Measurements from ENCODE around the gene VAV3.

VAV3 gene

DNA sequence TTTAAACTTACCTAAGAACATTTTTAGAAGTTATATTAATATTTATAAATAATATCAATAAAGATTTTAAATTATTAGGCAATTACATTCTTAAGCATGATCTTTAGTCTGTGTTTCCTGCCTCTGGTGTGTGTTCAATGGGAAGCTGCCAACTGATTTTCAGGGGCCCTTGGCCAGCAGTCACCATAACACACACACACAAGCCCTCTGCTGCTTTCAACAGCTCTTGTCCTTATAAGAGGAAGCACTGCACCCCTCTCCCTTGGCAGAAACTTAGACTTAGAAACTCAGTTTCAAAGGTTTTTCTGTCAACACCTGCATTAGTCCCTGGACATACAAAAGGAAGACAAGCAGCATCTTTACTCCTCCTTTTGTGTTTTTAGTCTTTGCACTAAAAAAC lies 81.4 kb downstream of the VAV3 start:
- Histone ChIP-seq H3K23ac (ENCODE audit: low read depth, low read length, poor library complexity) (no peak overlapping the region), H3K79me1 (ENCODE audit: low read depth, low read length) (no peaks in the 10 kb centered on the region), H4K91ac (ENCODE audit: low read depth, low read length, poor library complexity) (no peak overlapping the region), H2AK5ac (ENCODE audit: low read depth, low read length) (no peak overlapping the region), H2BK5ac (ENCODE audit: low read length) (no peak overlapping the region), H3K4me2 (ENCODE audit: insufficient read depth, low read length, poor library complexity, severe bottlenecking) (no peak overlapping the region), H3K18ac (ENCODE audit: low read length) (no peak overlapping the region), H3K4me1 (ENCODE audit: control insufficient read depth in 2 of 2, insufficient read depth in 1 of 2, low read depth in 1 of 2, low read length in 2 of 2) (peaks cover 3 to 4% of the 10 kb centered on the region in 2 donors), H3K27ac (replicated peaks; ENCODE audit: low read length) (no peak overlapping the region), H3K4ac (ENCODE audit: low read length) (no peak overlapping the region), H3K9ac (ENCODE audit: low read depth, low read length, poor library complexity) (no peak overlapping the region), H2BK15ac (ENCODE audit: low read length) (no peak overlapping the region), H3K36me3 (replicated peaks in 1 of 2; ENCODE audit: control insufficient read depth in 2 of 2, insufficient read depth in 2 of 2, low read length in 2 of 2) (no peaks in the 10 kb centered on the region), H2BK12ac (ENCODE audit: low read length) (no peak overlapping the region), H2AFZ (ENCODE audit: low read length) (peak overlapping the region; percentile 25), H2BK120ac (ENCODE audit: low read depth, low read length) (no peak overlapping the region), H3K4me3 (ENCODE audit: low read length in 2 of 2) (no peak overlapping the region), H3K27me3 (ENCODE audit: control insufficient read depth in 3 of 3, insufficient read depth in 3 of 3, low read depth in 1 of 3, low read length in 3 of 3) (no peaks in the 10 kb centered on the region), H4K8ac (ENCODE audit: low read depth, low read length) (no peak overlapping the region), H3K9me3 (replicated peaks in 1 of 2; ENCODE audit: control insufficient read depth in 2 of 2, insufficient read depth in 1 of 2, low read depth in 1 of 2, low read length in 2 of 2) (no peaks in the 10 kb centered on the region), H3K14ac (ENCODE audit: low read length) (no peak overlapping the region)
- DNase-seq (ENCODE audit: low spot score), result no peak

DNA sequence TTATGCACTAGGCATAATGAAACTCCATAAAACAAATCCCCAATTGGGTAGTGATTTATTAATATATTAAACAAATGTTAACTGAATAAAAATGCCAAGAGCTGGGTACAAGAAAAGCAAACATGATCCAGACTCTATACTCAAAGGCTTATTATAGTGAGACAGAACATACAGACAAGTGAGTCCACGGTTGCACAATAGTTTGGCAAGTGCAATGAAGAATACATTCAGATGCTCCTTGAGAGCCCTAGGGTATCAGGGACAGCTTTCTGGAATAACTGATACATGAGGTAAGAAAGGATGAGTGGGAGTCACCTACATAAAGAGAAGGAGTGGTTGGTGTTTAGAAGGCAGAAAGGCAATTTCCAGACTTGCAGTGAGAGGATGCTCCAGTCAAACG lies 85.1 kb downstream of the VAV3 start:
- no CpG with 5 or more reads among the region's 2 CpGs for WGBS, 2 donors (ENCODE audit: extremely low coverage in 2 of 2, insufficient read length in 2 of 2, insufficient replicate concordance in 1 of 2)
- Histone ChIP-seq H3K36me3 (replicated peaks in 1 of 2; ENCODE audit: control insufficient read depth in 2 of 2, insufficient read depth in 2 of 2, low read length in 2 of 2) (no peaks in the 10 kb centered on the region), H2BK5ac (ENCODE audit: low read length) (no peak overlapping the region), H3K9me3 (replicated peaks in 1 of 2; ENCODE audit: control insufficient read depth in 2 of 2, insufficient read depth in 1 of 2, low read depth in 1 of 2, low read length in 2 of 2) (peaks cover 0 to 2% of the 10 kb centered on the region in 2 donors), H3K4me3 (ENCODE audit: low read length in 2 of 2) (no peak overlapping the region), H3K79me1 (ENCODE audit: low read depth, low read length) (no peaks in the 10 kb centered on the region), H2AFZ (ENCODE audit: low read length) (no peak overlapping the region), H2BK15ac (ENCODE audit: low read length) (no peak overlapping the region), H3K27me3 (ENCODE audit: control insufficient read depth in 3 of 3, insufficient read depth in 3 of 3, low read depth in 1 of 3, low read length in 3 of 3) (no peaks in the 10 kb centered on the region), H2AK5ac (ENCODE audit: low read depth, low read length) (no peak overlapping the region), H3K4me2 (ENCODE audit: insufficient read depth, low read length, poor library complexity, severe bottlenecking) (no peak overlapping the region), H3K4me1 (ENCODE audit: control insufficient read depth in 2 of 2, insufficient read depth in 1 of 2, low read depth in 1 of 2, low read length in 2 of 2) (peaks cover 4 to 5% of the 10 kb centered on the region in 2 donors), H3K23ac (ENCODE audit: low read depth, low read length, poor library complexity) (no peak overlapping the region), H4K8ac (ENCODE audit: low read depth, low read length) (no peak overlapping the region), H2BK120ac (ENCODE audit: low read depth, low read length) (no peak overlapping the region), H3K4ac (ENCODE audit: low read length) (no peak overlapping the region), H4K91ac (ENCODE audit: low read depth, low read length, poor library complexity) (no peak overlapping the region), H3K9ac (ENCODE audit: low read depth, low read length, poor library complexity) (no peak overlapping the region), H3K27ac (replicated peaks; ENCODE audit: low read length) (no peak overlapping the region), H3K14ac (ENCODE audit: low read length) (no peak overlapping the region), H2BK12ac (ENCODE audit: low read length) (no peak overlapping the region), H3K18ac (ENCODE audit: low read length) (no peak overlapping the region)
- no peak for DNase-seq (ENCODE audit: low spot score)

DNA sequence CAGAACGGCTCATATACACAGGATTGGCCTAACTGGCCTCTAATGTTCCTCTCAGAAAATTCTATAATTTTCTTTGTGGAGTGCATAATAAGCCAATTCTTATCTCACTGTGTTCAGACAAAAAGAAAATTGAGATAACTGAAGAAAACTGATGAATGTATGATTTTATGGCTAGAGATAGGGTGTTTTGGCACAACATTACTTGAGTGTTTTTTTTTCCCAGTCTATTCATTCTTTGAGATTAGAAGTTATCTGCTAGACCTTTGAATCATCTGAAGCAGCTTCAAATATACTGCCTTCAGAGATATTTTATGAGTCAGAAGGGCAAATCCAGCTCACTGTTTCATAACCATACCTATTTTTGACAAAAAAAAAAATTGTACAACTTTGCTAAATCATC lies 85.6 kb downstream of the VAV3 start:
- no peak overlapping the region for H3K4me2 ChIP-seq (ENCODE audit: insufficient read depth, low read length, poor library complexity, severe bottlenecking)
- no peaks in the 10 kb centered on the region for H3K36me3 ChIP-seq (replicated peaks in 1 of 2; ENCODE audit: control insufficient read depth in 2 of 2, insufficient read depth in 2 of 2, low read length in 2 of 2)
- no peak for DNase-seq (ENCODE audit: low spot score)
- H4K8ac ChIP-seq (ENCODE audit: low read depth, low read length), result no peak overlapping the region
- no peak overlapping the region for H2AFZ ChIP-seq (ENCODE audit: low read length)
- H2BK120ac ChIP-seq (ENCODE audit: low read depth, low read length), result no peak overlapping the region
- H2BK5ac ChIP-seq (ENCODE audit: low read length), result no peak overlapping the region
- no peak overlapping the region for H4K91ac ChIP-seq (ENCODE audit: low read depth, low read length, poor library complexity)
- no peak overlapping the region for H3K4me3 ChIP-seq (ENCODE audit: low read length in 2 of 2)
- H3K18ac ChIP-seq (ENCODE audit: low read length), result no peak overlapping the region
- H3K79me1 ChIP-seq (ENCODE audit: low read depth, low read length), result no peaks in the 10 kb centered on the region
- no peak overlapping the region for H3K14ac ChIP-seq (ENCODE audit: low read length)
- peaks cover 4 to 5% of the 10 kb centered on the region in 2 donors for H3K4me1 ChIP-seq (ENCODE audit: control insufficient read depth in 2 of 2, insufficient read depth in 1 of 2, low read depth in 1 of 2, low read length in 2 of 2)
- no peak overlapping the region for H3K4ac ChIP-seq (ENCODE audit: low read length)
- H2BK15ac ChIP-seq (ENCODE audit: low read length), result no peak overlapping the region
- no peak overlapping the region for H2BK12ac ChIP-seq (ENCODE audit: low read length)
- H2AK5ac ChIP-seq (ENCODE audit: low read depth, low read length), result no peak overlapping the region
- H3K23ac ChIP-seq (ENCODE audit: low read depth, low read length, poor library complexity), result no peak overlapping the region
- H3K9ac ChIP-seq (ENCODE audit: low read depth, low read length, poor library complexity), result no peak overlapping the region
- WGBS, 2 donors (ENCODE audit: extremely low coverage in 2 of 2, insufficient read length in 2 of 2, insufficient replicate concordance in 1 of 2), result no CpG with 5 or more reads among the region's 1 CpG
- no peak overlapping the region for H3K27ac ChIP-seq (replicated peaks; ENCODE audit: low read length)
- peaks cover 0 to 2% of the 10 kb centered on the region in 2 donors for H3K9me3 ChIP-seq (replicated peaks in 1 of 2; ENCODE audit: control insufficient read depth in 2 of 2, insufficient read depth in 1 of 2, low read depth in 1 of 2, low read length in 2 of 2)
- H3K27me3 ChIP-seq (ENCODE audit: control insufficient read depth in 3 of 3, insufficient read depth in 3 of 3, low read depth in 1 of 3, low read length in 3 of 3), result no peaks in the 10 kb centered on the region

DNA sequence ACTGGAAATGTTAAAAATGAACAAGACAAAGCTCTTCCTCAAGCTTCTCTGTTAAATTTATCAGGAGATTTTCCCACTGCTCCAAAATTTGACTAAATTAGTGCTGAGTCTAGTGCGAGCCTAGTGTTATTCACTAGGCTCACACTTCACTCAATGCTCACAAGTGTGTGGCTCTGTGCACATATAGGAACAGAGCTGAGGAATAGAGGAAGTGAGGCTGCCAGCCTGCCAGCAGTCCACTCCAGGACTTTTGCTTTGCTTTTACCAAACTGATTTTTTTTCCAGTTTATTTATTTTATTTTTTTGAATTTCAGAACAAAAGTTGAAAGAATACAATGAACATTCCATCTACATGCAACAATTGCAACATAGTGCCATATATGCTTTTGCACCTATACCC lies 87.2 kb downstream of the VAV3 start:
- no peak overlapping the region for H4K8ac ChIP-seq (ENCODE audit: low read depth, low read length)
- H2BK12ac ChIP-seq (ENCODE audit: low read length), result no peak overlapping the region
- H4K91ac ChIP-seq (ENCODE audit: low read depth, low read length, poor library complexity), result no peak overlapping the region
- H2BK15ac ChIP-seq (ENCODE audit: low read length), result no peak overlapping the region
- H3K9ac ChIP-seq (ENCODE audit: low read depth, low read length, poor library complexity), result no peak overlapping the region
- WGBS, 2 donors (ENCODE audit: extremely low coverage in 2 of 2, insufficient read length in 2 of 2, insufficient replicate concordance in 1 of 2), result no CpG with 5 or more reads among the region's 1 CpG
- H3K27ac ChIP-seq (replicated peaks; ENCODE audit: low read length), result no peak overlapping the region
- no peak overlapping the region for H2BK120ac ChIP-seq (ENCODE audit: low read depth, low read length)
- no peak overlapping the region for H2AK5ac ChIP-seq (ENCODE audit: low read depth, low read length)
- no peak overlapping the region for H3K4me3 ChIP-seq (ENCODE audit: low read length in 2 of 2)
- H3K18ac ChIP-seq (ENCODE audit: low read length), result no peak overlapping the region
- H3K79me1 ChIP-seq (ENCODE audit: low read depth, low read length), result no peaks in the 10 kb centered on the region
- DNase-seq (ENCODE audit: low spot score), result no peak
- no peak overlapping the region for H3K4me2 ChIP-seq (ENCODE audit: insufficient read depth, low read length, poor library complexity, severe bottlenecking)
- H3K27me3 ChIP-seq (ENCODE audit: control insufficient read depth in 3 of 3, insufficient read depth in 3 of 3, low read depth in 1 of 3, low read length in 3 of 3), result no peaks in the 10 kb centered on the region
- no peak overlapping the region for H3K4ac ChIP-seq (ENCODE audit: low read length)
- H3K9me3 ChIP-seq (replicated peaks in 1 of 2; ENCODE audit: control insufficient read depth in 2 of 2, insufficient read depth in 1 of 2, low read depth in 1 of 2, low read length in 2 of 2), result peaks cover 0 to 2% of the 10 kb centered on the region in 2 donors
- H3K36me3 ChIP-seq (replicated peaks in 1 of 2; ENCODE audit: control insufficient read depth in 2 of 2, insufficient read depth in 2 of 2, low read length in 2 of 2), result no peaks in the 10 kb centered on the region
- H2BK5ac ChIP-seq (ENCODE audit: low read length), result no peak overlapping the region
- H3K14ac ChIP-seq (ENCODE audit: low read length), result no peak overlapping the region
- H3K4me1 ChIP-seq (ENCODE audit: control insufficient read depth in 2 of 2, insufficient read depth in 1 of 2, low read depth in 1 of 2, low read length in 2 of 2), result peaks cover 0 to 1% of the 10 kb centered on the region in 2 donors
- H3K23ac ChIP-seq (ENCODE audit: low read depth, low read length, poor library complexity), result no peak overlapping the region
- no peak overlapping the region for H2AFZ ChIP-seq (ENCODE audit: low read length)
